Stomach (tissue), 9 donors: ENCODE data around the gene TAF1C. TPM values are rescaled to one million over a fixed set of nuclear protein-coding genes. Genes with fewer than 3 reads are reported as not detected.

Experiments
- DNase-seq, 2 donors: peaks; one replicate each; pipeline versions ENCODE4 v3.0.0 to v3.0.0-alpha.2; 2013 to 2019
- H3K27ac ChIP-seq, 5 donors: fragments of 200-600 bp in 4 of 5; sonication (generic) in 4 of 5; one replicate each; pipeline ENCODE4 v1.5.1; 2013 to 2019; ENCODE audit warnings: mild to moderate bottlenecking in 1 of 5, moderate library complexity in 1 of 5
- H3K27me3 ChIP-seq, 3 donors: fragments of 200-600 bp; sonication (generic); one replicate each; pipeline ENCODE4 v1.5.1; 2017 to 2019; ENCODE audit warnings: mixed run types in 1 of 3
- H3K36me3 ChIP-seq, 4 donors: fragments of 200-600 bp; sonication (generic); 1 replicate in 3 of 4; 2 replicates in 1 of 4; pipeline ENCODE4 v1.5.1; 2016 to 2019
- H3K4me1 ChIP-seq, 4 donors: fragments of 200-600 bp; sonication (generic); one replicate each; pipeline ENCODE4 v1.5.1; 2016 to 2019
- H3K4me3 ChIP-seq, 4 donors: fragments of 200-600 bp; sonication (generic) in 3 of 4; one replicate each; pipeline ENCODE4 v1.5.1; 2016 to 2019; ENCODE audit warnings: mild to moderate bottlenecking in 1 of 4
- H3K9me3 ChIP-seq, 4 donors: fragments of 200-600 bp; sonication (generic); one replicate each; pipeline ENCODE4 v1.5.1; 2016 to 2019
- EP300 ChIP-seq: sonication (generic); formaldehyde crosslinking; IDR thresholded peaks from one replicate; pipeline ENCODE4 v1.6.1; 2017; ENCODE audit warnings: antibody characterized with exemption
- POLR2A ChIP-seq, 4 donors: fragments of 450-650 bp; IDR thresholded peaks; one replicate each; pipeline ENCODE4 v1.6.1; 2016; ENCODE audit warnings: antibody characterized with exemption in 4 of 4, control low read depth in 2 of 4, mild to moderate bottlenecking in 1 of 4, moderate library complexity in 1 of 4
- POLR2AphosphoS5 ChIP-seq, 3 donors: sonication (generic); formaldehyde crosslinking; IDR thresholded peaks; one replicate each; pipeline ENCODE4 v1.6.1; 2016; ENCODE audit warnings: antibody characterized with exemption in 3 of 3
- WGBS, 5 donors: extraction: QIAGEN DNeasy Blood & Tissue Kit in 3 of 5; methylation state at CpG; one replicate each; pipeline versions ENCODE4 v1.1.5 to v1.1.7; 2013 to 2018; 5-methylcytosine and 5-hydroxymethylcytosine counted together
- intact Hi-C: fragments of 100-400 bp; cut with DNase I; formaldehyde crosslinking; loops from one replicate; pipeline ENCODE4 v1.15.1; 2023; ENCODE audit warnings: low total_unique reads
- polyA plus RNA-seq, 3 donors: library from polyadenylated mRNA; stranded (reverse); fragments of 200-250 nt; gene quantifications; one replicate each; pipeline ENCODE4 v1.2.3, GENCODE V29; 2013
- total RNA-seq, 5 donors: library from RNA; depleted of rRNA; stranded (reverse); fragments of >200 nt; gene quantifications; one replicate each; pipeline versions ENCODE4 v1.1.0 to v1.2.3, GENCODE V29; 2014 to 2016
- TF ChIP-seq, protein P1 (sequence below), 7 experiments: fragments of 450-650 bp in 4 of 7; fragments of 200-600 bp in 3 of 7; sonication (generic) in 3 of 7; IDR thresholded peaks; one replicate each; pipeline ENCODE4 v1.5.1; 2016 to 2019; ENCODE audit warnings: antibody characterized with exemption in 7 of 7, control low read depth in 2 of 7, mild to moderate bottlenecking in 1 of 7
- donor health status: healthy with polysubstance abuse.
- donor health status: Bipolar disorder and iron deficiency.
- donor health status: healthy.

Gene TAF1C
- total and polyA plus RNA-seq, 8 donors, result 15.3 to 377 (median 37.6) TPM

DNA sequence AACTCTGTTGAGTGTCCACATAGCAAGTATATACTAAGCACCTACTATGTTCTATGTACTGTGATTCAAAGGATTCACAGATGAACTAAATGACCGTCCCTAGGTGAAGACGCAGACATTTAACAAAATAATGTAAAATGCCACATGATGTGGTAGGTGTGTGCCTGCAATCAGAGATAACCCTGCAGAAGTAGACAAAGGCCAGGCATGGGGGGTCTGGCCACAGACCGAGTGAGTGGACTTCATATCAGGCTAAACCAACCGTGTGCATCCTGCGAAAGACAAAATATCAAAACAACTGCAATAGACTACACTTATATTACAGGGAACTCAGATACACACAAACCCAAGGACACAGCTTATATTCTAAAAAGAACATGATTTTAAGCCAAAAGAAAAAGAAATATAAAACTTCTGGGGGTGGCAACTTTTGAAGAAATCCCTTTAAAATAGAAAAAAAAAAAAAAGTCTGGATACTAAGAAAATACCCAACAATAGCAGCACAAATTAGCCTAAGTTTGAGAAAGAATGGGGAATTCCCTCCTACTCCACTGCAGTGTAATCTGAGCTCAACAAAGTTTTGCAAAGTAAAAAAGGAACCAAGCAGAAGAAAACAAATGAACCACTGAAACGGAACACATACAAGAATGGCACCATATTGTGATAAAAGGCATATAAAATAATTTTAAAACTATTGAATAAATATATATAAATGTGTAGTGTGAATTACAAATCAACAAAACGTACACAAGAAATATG, 54.2 kb downstream of the TAF1C start:
- Histone ChIP-seq H3K9me3 (no peaks in the 10 kb centered on the region), H3K27ac (no peak overlapping the region), H3K4me1 (no peaks in the 10 kb centered on the region), H3K27me3 (no peaks in the 10 kb centered on the region), H3K36me3 (peaks cover 10 to 35% (median 30%) of the 10 kb centered on the region in 4 donors), H3K4me3 (no peak overlapping the region)
- intact Hi-C loops, result no loop called here
- WGBS, 5 donors, result 77 to 82% (median 81%) methylated on average over 7 of the region's 7 CpGs
- no peak for DNase-seq
- no peak for TF ChIP-seq EP300
- no peak for TF ChIP-seq POLR2AphosphoS5 (IDR thresholded peaks at IDR 0.05)
- TF ChIP-seq, protein P1, sequence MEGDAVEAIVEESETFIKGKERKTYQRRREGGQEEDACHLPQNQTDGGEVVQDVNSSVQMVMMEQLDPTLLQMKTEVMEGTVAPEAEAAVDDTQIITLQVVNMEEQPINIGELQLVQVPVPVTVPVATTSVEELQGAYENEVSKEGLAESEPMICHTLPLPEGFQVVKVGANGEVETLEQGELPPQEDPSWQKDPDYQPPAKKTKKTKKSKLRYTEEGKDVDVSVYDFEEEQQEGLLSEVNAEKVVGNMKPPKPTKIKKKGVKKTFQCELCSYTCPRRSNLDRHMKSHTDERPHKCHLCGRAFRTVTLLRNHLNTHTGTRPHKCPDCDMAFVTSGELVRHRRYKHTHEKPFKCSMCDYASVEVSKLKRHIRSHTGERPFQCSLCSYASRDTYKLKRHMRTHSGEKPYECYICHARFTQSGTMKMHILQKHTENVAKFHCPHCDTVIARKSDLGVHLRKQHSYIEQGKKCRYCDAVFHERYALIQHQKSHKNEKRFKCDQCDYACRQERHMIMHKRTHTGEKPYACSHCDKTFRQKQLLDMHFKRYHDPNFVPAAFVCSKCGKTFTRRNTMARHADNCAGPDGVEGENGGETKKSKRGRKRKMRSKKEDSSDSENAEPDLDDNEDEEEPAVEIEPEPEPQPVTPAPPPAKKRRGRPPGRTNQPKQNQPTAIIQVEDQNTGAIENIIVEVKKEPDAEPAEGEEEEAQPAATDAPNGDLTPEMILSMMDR (IDR thresholded peaks at IDR 0.05), result no peak

DNA sequence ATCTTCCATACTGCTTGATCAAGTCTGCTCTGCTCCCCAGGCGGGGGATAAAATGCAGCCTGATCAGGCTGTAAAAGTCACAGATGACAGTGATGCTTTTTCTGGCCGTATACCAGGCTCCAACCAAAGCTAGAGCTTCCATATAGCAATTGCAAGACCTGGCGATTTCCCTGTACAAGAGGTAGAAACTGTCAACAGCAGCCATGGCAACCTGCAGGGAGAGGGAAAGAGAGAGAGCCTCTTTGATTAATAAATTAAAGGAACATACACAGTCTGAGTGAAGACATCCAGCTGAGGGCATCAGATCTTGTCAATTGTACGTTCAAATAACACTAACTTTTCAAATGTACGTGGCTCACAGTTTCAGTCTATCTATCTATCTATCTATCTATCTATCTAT, 55.7 kb downstream of the TAF1C start:
- no peak overlapping the region for H3K4me3 ChIP-seq
- H3K9me3 ChIP-seq, result no peaks in the 10 kb centered on the region
- H3K27ac ChIP-seq, result no peak overlapping the region
- TF ChIP-seq POLR2A (IDR thresholded peaks at IDR 0.05) (no peak), POLR2AphosphoS5 (IDR thresholded peaks at IDR 0.05) (no peak), EP300 (no peak)
- TF ChIP-seq, protein P1 (IDR thresholded peaks at IDR 0.05), result no peak
- intact Hi-C loops, result no loop called here
- WGBS, 5 donors, result 74 to 85% (median 78%) methylated on average over 5 of the region's 5 CpGs
- no peak for DNase-seq
- H3K36me3 ChIP-seq, result peaks cover 10 to 43% (median 37%) of the 10 kb centered on the region in 4 donors
- H3K27me3 ChIP-seq, result no peaks in the 10 kb centered on the region
- H3K4me1 ChIP-seq, result no peaks in the 10 kb centered on the region

Other genes with a start within 250 kb of the TAF1C start
- 10 to 100 TPM in 3 of 5 donors, 1 to 10 TPM in 2; 2.6 to 28.6 (median 24.5) TPM for gene OSGIN1, start 233.8 kb downstream of the TAF1C start, total RNA-seq
- 10 to 100 TPM in 1 of 3 donors, 1 to 10 TPM in 2; 8.3 to 10.5 (median 9.9) TPM for gene OSGIN1, start 233.8 kb downstream of the TAF1C start, polyA plus RNA-seq
- gene NECAB2, start 218.8 kb downstream of the TAF1C start, total RNA-seq, result 10 to 100 TPM in 1 of 5 donors, 1 to 10 TPM in 1, not detected in 3; 1.7 to 11.2 TPM
- gene NECAB2, start 218.8 kb downstream of the TAF1C start, polyA plus RNA-seq, result 1 to 10 TPM in 1 of 3 donors, under 1 TPM in 2; 0.46 to 1.7 (median 0.65) TPM
- gene SLC38A8, start 144.3 kb downstream of the TAF1C start, total RNA-seq, result not detected
- under 1 TPM in 1 of 3 donors, not detected in 2; 0.08 TPM for gene SLC38A8, start 144.3 kb downstream of the TAF1C start, polyA plus RNA-seq
- gene MBTPS1, start 70.1 kb downstream of the TAF1C start, total RNA-seq, result 100 to 1,000 TPM in 2 of 5 donors, 10 to 100 TPM in 3; 53.9 to 112 (median 78.1) TPM
- gene MBTPS1, start 70.1 kb downstream of the TAF1C start, polyA plus RNA-seq, result 10 to 100 TPM; 21.4 to 33.4 (median 28.2) TPM
- gene HSDL1, start 41.9 kb downstream of the TAF1C start, total RNA-seq, result 100 to 1,000 TPM in 1 of 5 donors, 10 to 100 TPM in 3, 1 to 10 TPM in 1; 7.2 to 374 (median 16.5) TPM
- gene HSDL1, start 41.9 kb downstream of the TAF1C start, polyA plus RNA-seq, result 1 to 10 TPM; 7.5 to 7.9 (median 7.8) TPM
- 10 to 100 TPM in 1 of 5 donors, 1 to 10 TPM in 1, under 1 TPM in 1, not detected in 2; 0.37 to 11.4 (median 6.2) TPM for gene DNAAF1, start 41.7 kb downstream of the TAF1C start, total RNA-seq
- gene DNAAF1, start 41.7 kb downstream of the TAF1C start, polyA plus RNA-seq, result 1 to 10 TPM in 2 of 3 donors, not detected in 1; 1.2 to 1.4 TPM
- gene ADAD2, start 4.1 kb upstream of the TAF1C start, total RNA-seq, result under 1 TPM in 1 of 5 donors, not detected in 4; 0.18 TPM
- 1 to 10 TPM in 2 of 3 donors, under 1 TPM in 1; 0.76 to 4.3 (median 4.2) TPM for gene ADAD2, start 4.1 kb upstream of the TAF1C start, polyA plus RNA-seq
- gene KCNG4, start 53.0 kb upstream of the TAF1C start, total RNA-seq, result not detected
- not detected for gene KCNG4, start 53.0 kb upstream of the TAF1C start, polyA plus RNA-seq
- gene WFDC1, start 107.8 kb upstream of the TAF1C start, total RNA-seq, result 10 to 100 TPM in 4 of 5 donors, not detected in 1; 10.7 to 64.3 (median 20.8) TPM
- 10 to 100 TPM; 12.9 to 19.4 (median 13.9) TPM for gene WFDC1, start 107.8 kb upstream of the TAF1C start, polyA plus RNA-seq
- gene ATP2C2, start 181.5 kb upstream of the TAF1C start, total RNA-seq, result 100 to 1,000 TPM in 1 of 5 donors, 1 to 10 TPM in 3, not detected in 1; 1.8 to 141 (median 4.3) TPM
- gene ATP2C2, start 181.5 kb upstream of the TAF1C start, polyA plus RNA-seq, result 1 to 10 TPM in 2 of 3 donors, not detected in 1; 1.1 to 5.4 TPM